ENCODE data around the gene TXNL4A.

TXNL4A gene

GRCh38 chr18:79964330-79965118 lies 23.8 kb downstream of the TXNL4A start, which contains the start of gene HSBP1L1:
Gene HSBP1L1, plus strand, starts transcription at chr18:79964643. Its CDS starts 93 bp downstream, at chr18:79964736.
- peak within 1 kb of the TSS; percentile 72 for H3K27ac ChIP-seq (ENCODE audit: extremely low read depth, low read depth, low read length)
- no peaks in the 10 kb centered on the region for H3K9me3 ChIP-seq (ENCODE audit: control insufficient read depth, insufficient read depth, low read depth, low read length)
- ChIA-PET CTCF (interaction anchor here (0.6 to 0.7 kb wide), 3 partner anchors 35 to 346 kb away, joined by 3 to 5 read pairs (median 3); no protein-coding TSS in a partner anchor), POLR2A (interaction anchor here (0.5 kb wide), 1 partner anchor 13 kb away, joined by 3 read pairs; the partner anchor contains the start of gene SLC66A2)
- H3K4me3 ChIP-seq (ENCODE audit: low read depth, low read length): peak within 1 kb of the TSS; percentile 52
- peaks cover 5 to 7% of the 10 kb centered on the region in 2 experiments; a peak in 2 of 3 replicates for H3K36me3 ChIP-seq (ENCODE audit: control insufficient read depth in 2 of 2, insufficient read depth in 1 of 2, low read length in 2 of 2)
- H3K4me1 ChIP-seq (ENCODE audit: control insufficient read depth, insufficient read depth, low read length): peaks cover 18% of the 10 kb centered on the region
- TF ChIP-seq PRDM4 (tag by site-specific recombination; IDR thresholded peaks at IDR 0.05): no peak
- TF ChIP-seq ZNF138 (tag by site-specific recombination; IDR thresholded peaks at IDR 0.05; ENCODE audit: borderline replicate concordance): no peak
- no peak for TF ChIP-seq ZNF184 (tag by site-specific recombination; IDR thresholded peaks at IDR 0.05)
- TF ChIP-seq ZFP37 (tag by site-specific recombination; IDR thresholded peaks at IDR 0.05): no peak
- TF ChIP-seq ZNF610 (tag by site-specific recombination; IDR thresholded peaks at IDR 0.05; ENCODE audit: borderline replicate concordance): no peak
- 0 out of 2 replicates have a peak, but pooled peaks have one; percentile 15 for TF ChIP-seq KLF10 (tag by site-specific recombination; IDR thresholded peaks at IDR 0.05)
- TF ChIP-seq, protein P1, sequence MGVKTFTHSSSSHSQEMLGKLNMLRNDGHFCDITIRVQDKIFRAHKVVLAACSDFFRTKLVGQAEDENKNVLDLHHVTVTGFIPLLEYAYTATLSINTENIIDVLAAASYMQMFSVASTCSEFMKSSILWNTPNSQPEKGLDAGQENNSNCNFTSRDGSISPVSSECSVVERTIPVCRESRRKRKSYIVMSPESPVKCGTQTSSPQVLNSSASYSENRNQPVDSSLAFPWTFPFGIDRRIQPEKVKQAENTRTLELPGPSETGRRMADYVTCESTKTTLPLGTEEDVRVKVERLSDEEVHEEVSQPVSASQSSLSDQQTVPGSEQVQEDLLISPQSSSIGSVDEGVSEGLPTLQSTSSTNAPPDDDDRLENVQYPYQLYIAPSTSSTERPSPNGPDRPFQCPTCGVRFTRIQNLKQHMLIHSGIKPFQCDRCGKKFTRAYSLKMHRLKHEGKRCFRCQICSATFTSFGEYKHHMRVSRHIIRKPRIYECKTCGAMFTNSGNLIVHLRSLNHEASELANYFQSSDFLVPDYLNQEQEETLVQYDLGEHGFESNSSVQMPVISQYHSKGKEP (tag by site-specific recombination; IDR thresholded peaks at IDR 0.05): peak; percentile 60; the same call in 1 of the 2 replicates
- no peak for TF ChIP-seq ZNF514 (tag by site-specific recombination; IDR thresholded peaks at IDR 0.05)
- TF ChIP-seq PATZ1 (tag by site-specific recombination; IDR thresholded peaks at IDR 0.05): peak; percentile 37; the same call in 1 of the 2 replicates
- no peak for TF ChIP-seq ZNF211 (tag by site-specific recombination; IDR thresholded peaks at IDR 0.05; ENCODE audit: low read depth)
- TF ChIP-seq ZNF549 (tag by site-specific recombination; IDR thresholded peaks at IDR 0.05): no peak
- no peak for TF ChIP-seq ZNF394 (tag by site-specific recombination; IDR thresholded peaks at IDR 0.05; ENCODE audit: borderline replicate concordance)
- no peak for TF ChIP-seq ZNF16 (tag by site-specific recombination; IDR thresholded peaks at IDR 0.05; ENCODE audit: low read depth)
- TF ChIP-seq ZNF157 (tag by site-specific recombination; IDR thresholded peaks at IDR 0.05): no peak
- TF ChIP-seq, protein P2, sequence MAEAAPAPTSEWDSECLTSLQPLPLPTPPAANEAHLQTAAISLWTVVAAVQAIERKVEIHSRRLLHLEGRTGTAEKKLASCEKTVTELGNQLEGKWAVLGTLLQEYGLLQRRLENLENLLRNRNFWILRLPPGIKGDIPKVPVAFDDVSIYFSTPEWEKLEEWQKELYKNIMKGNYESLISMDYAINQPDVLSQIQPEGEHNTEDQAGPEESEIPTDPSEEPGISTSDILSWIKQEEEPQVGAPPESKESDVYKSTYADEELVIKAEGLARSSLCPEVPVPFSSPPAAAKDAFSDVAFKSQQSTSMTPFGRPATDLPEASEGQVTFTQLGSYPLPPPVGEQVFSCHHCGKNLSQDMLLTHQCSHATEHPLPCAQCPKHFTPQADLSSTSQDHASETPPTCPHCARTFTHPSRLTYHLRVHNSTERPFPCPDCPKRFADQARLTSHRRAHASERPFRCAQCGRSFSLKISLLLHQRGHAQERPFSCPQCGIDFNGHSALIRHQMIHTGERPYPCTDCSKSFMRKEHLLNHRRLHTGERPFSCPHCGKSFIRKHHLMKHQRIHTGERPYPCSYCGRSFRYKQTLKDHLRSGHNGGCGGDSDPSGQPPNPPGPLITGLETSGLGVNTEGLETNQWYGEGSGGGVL (tag by site-specific recombination; IDR thresholded peaks at IDR 0.05): peak; percentile 36; the same call in 1 of the 2 replicates
- no peak for TF ChIP-seq YY2 (tag by site-specific recombination; IDR thresholded peaks at IDR 0.05)
- no peak for TF ChIP-seq ZNF555 (tag by site-specific recombination; conservative IDR thresholded peaks at IDR 0.05)
- TF ChIP-seq ZNF843 (tag by site-specific recombination; IDR thresholded peaks at IDR 0.05): no peak
- TF ChIP-seq TCF7L2 (IDR thresholded peaks at IDR 0.05; ENCODE audit: borderline replicate concordance, low read depth, low read length): no peak
- TF ChIP-seq ELK4 (IDR thresholded peaks at IDR 0.05; ENCODE audit: borderline replicate concordance, low read depth, low read length): no peak
- TF ChIP-seq ZNF174 (tag by site-specific recombination; IDR thresholded peaks at IDR 0.05): no peak
- no peak for TF ChIP-seq HOXC10 (CRISPR knock-in tag; IDR thresholded peaks at IDR 0.05)
- TF ChIP-seq ZNF645 (tag by site-specific recombination; IDR thresholded peaks at IDR 0.05): no peak
- no peak for TF ChIP-seq ZNF18 (tag by site-specific recombination; IDR thresholded peaks at IDR 0.05)

All from HEK293 (cell line).